ENCODE results near the gene ATAD3B.
"Not testable (repeated sequence)": the region's sequence is repeated elsewhere in the genome, so short reads cannot be mapped to it uniquely, and the experiment has no call there.

The ATAD3B gene

GRCh38 chr1:1471389-1472052 is at the start of gene ATAD3B:
ATAD3B (plus strand) TSS chr1:1471765; CDS start chr1:1471885, 120 bp downstream.
- peak; percentile 84 to 87 for DNase-seq (ENCODE audit: low read depth in 2 of 2)

- DNase-seq (ENCODE audit: low read depth in 2 of 2) = no peak
Measured at GRCh38 chr1:1421907-1422464, 49.6 kb upstream of the ATAD3B start.

- no peak for DNase-seq (ENCODE audit: low read depth in 2 of 2)
Measured at GRCh38 chr1:1422465-1423244, 48.9 kb upstream of the ATAD3B start.

- no peak for DNase-seq (ENCODE audit: low read depth in 2 of 2)
Measured at GRCh38 chr1:1423245-1423597, 48.3 kb upstream of the ATAD3B start.

GRCh38 chr1:1424707-1425106 is 46.9 kb upstream of the ATAD3B start:
- no peak for DNase-seq (ENCODE audit: low read depth in 2 of 2)

GRCh38 chr1:1425426-1425752 is 46.2 kb upstream of the ATAD3B start:
- DNase-seq (ENCODE audit: low read depth in 2 of 2) = no peak

GRCh38 chr1:1425753-1426495 is 45.6 kb upstream of the ATAD3B start:
- no peak for DNase-seq (ENCODE audit: low read depth in 2 of 2)

GRCh38 chr1:1426496-1427105 is 45.0 kb upstream of the ATAD3B start:
- no peak for DNase-seq (ENCODE audit: low read depth in 2 of 2)

GRCh38 chr1:1427106-1427819 is 44.3 kb upstream of the ATAD3B start:
- no peak for DNase-seq (ENCODE audit: low read depth in 2 of 2)

GRCh38 chr1:1427820-1428148 is 43.8 kb upstream of the ATAD3B start:
- no peak for DNase-seq (ENCODE audit: low read depth in 2 of 2)

GRCh38 chr1:1428174-1428573 is 43.4 kb upstream of the ATAD3B start:
- no peak for DNase-seq (ENCODE audit: low read depth in 2 of 2)

- not testable (repeated sequence) for DNase-seq (ENCODE audit: low read depth in 2 of 2)
Measured at GRCh38 chr1:1428967-1429366, 42.6 kb upstream of the ATAD3B start.

GRCh38 chr1:1429671-1430073 is 41.9 kb upstream of the ATAD3B start:
- no peak for DNase-seq (ENCODE audit: low read depth in 2 of 2)

- no peak for DNase-seq (ENCODE audit: low read depth in 2 of 2)
Measured at GRCh38 chr1:1430114-1430982, 41.2 kb upstream of the ATAD3B start.

- no peak for DNase-seq (ENCODE audit: low read depth in 2 of 2)
Measured at GRCh38 chr1:1430992-1431844, 40.3 kb upstream of the ATAD3B start.

GRCh38 chr1:1431845-1432273 is 39.7 kb upstream of the ATAD3B start:
- no peak for DNase-seq (ENCODE audit: low read depth in 2 of 2)

GRCh38 chr1:1432274-1432950 is 39.2 kb upstream of the ATAD3B start:
- DNase-seq (ENCODE audit: low read depth in 2 of 2) = no peak

GRCh38 chr1:1432951-1433803 is 38.4 kb upstream of the ATAD3B start:
- DNase-seq (ENCODE audit: low read depth in 2 of 2) = no peak
